GM23338 (cell line): ENCODE measurements around the gene SLC16A6.

Experiments used
- EZH2 ChIP-seq: fragments of 200-600 bp; sonication (generic); IDR thresholded peaks from one replicate; pipeline ENCODE4 v1.8.0; 2017; ENCODE audit warnings: antibody characterized with exemption, mild to moderate bottlenecking, low read depth; ENCODE audit not compliant: unreplicated experiment
- POLR2AphosphoS5 ChIP-seq: IDR thresholded peaks from 2 replicates; pipeline ENCODE4 v1.6.1; 2016; ENCODE audit warnings: antibody characterized with exemption, low read depth
- REST ChIP-seq: IDR thresholded peaks from one replicate; pipeline ENCODE4 v1.6.1; 2018; ENCODE audit warnings: antibody characterized with exemption; ENCODE audit not compliant: unreplicated experiment
- TF ChIP-seq, protein P1 (sequence below), 2 experiments: fragments of 200-600 bp in 1 of 2; sonication (generic) in 1 of 2; conservative IDR thresholded peaks; 2 replicates each; pipeline versions ENCODE4 v1.5.1 to v1.6.1; 2016 to 2017; ENCODE audit warnings: antibody characterized with exemption in 2 of 2, low read depth in 2 of 2, mild to moderate bottlenecking in 2 of 2, moderate library complexity in 1 of 2

- TF ChIP-seq, protein P1, sequence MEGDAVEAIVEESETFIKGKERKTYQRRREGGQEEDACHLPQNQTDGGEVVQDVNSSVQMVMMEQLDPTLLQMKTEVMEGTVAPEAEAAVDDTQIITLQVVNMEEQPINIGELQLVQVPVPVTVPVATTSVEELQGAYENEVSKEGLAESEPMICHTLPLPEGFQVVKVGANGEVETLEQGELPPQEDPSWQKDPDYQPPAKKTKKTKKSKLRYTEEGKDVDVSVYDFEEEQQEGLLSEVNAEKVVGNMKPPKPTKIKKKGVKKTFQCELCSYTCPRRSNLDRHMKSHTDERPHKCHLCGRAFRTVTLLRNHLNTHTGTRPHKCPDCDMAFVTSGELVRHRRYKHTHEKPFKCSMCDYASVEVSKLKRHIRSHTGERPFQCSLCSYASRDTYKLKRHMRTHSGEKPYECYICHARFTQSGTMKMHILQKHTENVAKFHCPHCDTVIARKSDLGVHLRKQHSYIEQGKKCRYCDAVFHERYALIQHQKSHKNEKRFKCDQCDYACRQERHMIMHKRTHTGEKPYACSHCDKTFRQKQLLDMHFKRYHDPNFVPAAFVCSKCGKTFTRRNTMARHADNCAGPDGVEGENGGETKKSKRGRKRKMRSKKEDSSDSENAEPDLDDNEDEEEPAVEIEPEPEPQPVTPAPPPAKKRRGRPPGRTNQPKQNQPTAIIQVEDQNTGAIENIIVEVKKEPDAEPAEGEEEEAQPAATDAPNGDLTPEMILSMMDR (conservative IDR thresholded peaks at IDR 0.05; ENCODE audit: low read depth in 2 of 2): no peak
- TF ChIP-seq EZH2: no peak
- no peak for TF ChIP-seq REST
- peak; percentile 93 for TF ChIP-seq POLR2AphosphoS5
Observed at GRCh38 chr17:68247445-68248198, 43.3 kb downstream of the SLC16A6 start, which contains the start of gene AMZ2.
